Epithelial cell of prostate (primary cell): ENCODE data around the gene LKAAEAR1.

Experiments used
- DNase-seq: peaks from one replicate; pipeline ENCODE4 v3.0.0-alpha.2; 2011; ENCODE audit warnings: low read depth, low spot score
- H3K27ac ChIP-seq: fragments of 450-650 bp; 2 replicates; pipeline ENCODE4 v1.5.1; 2017; ENCODE audit warnings: mild to moderate bottlenecking

The LKAAEAR1 gene

GRCh38 chr20:64111841-64112641 is 27.8 kb upstream of the LKAAEAR1 start:
- no peak for DNase-seq
- no peak overlapping the region for H3K27ac ChIP-seq

DNA sequence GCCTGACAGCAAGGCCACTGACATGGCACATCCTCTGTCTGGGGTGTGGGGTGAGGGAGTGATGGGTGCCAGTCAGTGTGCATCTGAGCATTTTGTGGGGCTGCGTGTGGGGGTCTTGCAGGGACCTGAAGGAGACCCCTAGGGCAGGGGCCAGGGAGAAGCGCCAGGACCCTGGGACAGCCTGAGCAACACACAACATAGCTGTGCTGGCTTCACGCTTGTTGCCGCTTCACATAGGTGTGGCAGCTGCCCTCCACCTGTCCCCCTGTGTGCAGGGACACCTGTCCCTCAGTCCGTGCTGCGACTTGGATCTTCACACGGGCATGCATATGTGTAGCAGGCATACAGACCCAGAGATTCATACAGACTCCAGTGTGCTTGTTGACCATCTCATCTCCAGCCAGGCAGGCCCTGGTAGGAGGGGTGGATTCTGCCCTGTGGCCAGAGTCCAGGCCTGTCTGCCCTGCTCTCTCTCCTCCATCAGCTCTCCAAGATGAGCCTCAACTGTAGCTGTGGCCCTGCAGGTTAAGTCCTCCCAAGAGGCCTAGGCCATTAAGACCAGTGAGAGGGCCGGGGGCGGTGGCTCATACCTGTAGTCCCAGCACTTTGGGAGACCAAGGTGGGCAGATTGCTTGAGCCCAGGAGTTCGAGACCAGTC is 26.3 kb upstream of the LKAAEAR1 start:
- DNase-seq: no peak

GRCh38 chr20:64109831-64110391 is 25.7 kb upstream of the LKAAEAR1 start:
- no peak overlapping the region for H3K27ac ChIP-seq
- DNase-seq: no peak

More for the DNA sequence above, 26.3 kb upstream of the LKAAEAR1 start:
- no peak overlapping the region for H3K27ac ChIP-seq

DNA sequence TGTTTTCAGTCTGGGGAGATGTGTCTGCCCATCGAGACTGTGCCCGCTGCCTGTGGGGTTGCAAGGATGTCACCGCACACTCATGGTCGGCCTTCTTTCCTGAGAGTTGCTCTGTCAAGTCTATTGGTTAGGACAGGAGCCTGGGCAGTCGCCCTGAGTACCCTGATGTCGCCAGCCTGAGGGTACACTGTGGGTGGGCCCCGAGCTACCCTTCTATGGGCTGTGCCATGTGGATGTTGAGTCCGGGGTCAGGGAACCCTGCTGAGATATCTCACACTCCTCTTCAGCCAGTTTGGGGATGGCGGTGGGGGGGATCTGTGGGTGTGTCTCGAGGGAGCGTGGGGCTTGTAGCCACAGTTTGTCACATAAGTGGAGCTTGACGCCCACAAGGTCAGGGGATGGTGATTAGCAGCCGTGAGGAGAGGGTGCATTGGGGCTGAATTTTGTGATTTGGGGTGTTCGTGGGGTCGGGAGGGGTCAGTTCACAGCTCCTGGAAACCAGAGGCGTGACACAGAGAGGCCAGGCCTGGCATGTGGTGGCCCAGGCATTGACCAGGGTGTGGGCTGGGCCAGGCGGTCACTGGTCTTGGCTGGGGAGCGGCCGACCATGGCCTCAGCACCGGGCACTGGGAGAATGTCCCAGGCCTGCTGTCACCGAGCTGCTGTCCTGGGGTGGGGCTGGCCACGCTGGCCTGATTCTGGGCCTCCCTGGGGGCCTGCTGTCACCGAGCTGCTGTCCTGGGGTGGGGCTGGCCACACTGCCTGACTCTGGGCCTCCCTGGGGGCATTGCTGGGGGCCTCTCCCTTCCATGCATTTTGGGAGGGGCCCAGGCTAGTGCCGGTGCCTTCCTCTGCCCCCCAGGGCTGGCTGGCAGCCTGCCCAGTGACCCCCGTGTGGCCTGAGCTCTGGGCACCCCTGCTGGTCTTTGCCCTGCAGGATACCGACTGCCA is 24.8 kb upstream of the LKAAEAR1 start:
- H3K27ac ChIP-seq: no peak overlapping the region
- no peak for DNase-seq

- no peak overlapping the region for H3K27ac ChIP-seq
- DNase-seq: no peak
Measured at GRCh38 chr20:64107736-64108457, 23.7 kb upstream of the LKAAEAR1 start.

DNA sequence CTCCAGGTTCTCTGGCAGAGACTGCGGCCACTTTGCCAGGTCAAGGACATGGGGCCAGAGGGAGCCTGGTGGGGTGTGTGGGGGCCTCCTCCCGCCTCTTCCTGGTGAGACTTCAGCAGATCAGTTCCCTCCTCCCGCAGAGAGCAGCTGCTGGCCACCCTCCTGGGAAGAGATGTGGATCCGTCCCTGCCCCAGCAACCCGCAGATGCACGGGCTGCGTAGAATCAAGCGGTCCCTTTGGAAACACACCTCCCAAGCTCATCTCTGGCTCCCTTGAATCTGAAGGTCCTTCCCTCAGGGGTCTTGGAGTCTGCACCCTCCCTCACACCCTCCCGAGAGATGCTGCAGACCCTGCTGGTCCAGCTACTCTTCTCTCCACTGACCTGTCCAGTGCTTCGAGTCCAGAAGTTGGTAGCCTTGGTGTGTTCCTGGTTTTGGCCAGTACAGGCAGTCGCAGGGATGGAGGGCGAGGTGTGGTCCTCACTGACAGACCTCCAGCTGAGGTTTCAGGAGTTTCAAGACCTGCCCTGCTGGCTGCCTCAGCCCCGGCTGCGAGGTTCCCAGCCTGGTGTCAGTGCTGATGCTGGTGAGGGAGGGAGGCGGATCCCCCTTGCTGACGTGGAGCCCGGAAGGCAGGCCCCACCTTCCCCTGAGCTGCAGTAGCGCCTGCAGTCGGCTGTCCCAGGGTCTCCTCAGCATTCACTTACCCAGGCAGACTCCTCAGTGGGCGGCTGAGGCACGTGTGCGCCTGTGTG is 23.0 kb upstream of the LKAAEAR1 start, which contains the start of gene NPBWR2:
Gene NPBWR2, minus strand, starts transcription at position 585 of the 755 bp plus-strand sequence. CDS start 734 bp downstream, outside the sequence.
- H3K27ac ChIP-seq: no peak within 1 kb of the TSS
- no peak for DNase-seq

- DNase-seq: no peak
- H3K27ac ChIP-seq: no peak overlapping the region
Measured at GRCh38 chr20:64106435-64106961, 22.3 kb upstream of the LKAAEAR1 start.

GRCh38 chr20:64105846-64106434 is 21.7 kb upstream of the LKAAEAR1 start:
- DNase-seq: no peak
- H3K27ac ChIP-seq: no peak overlapping the region

- DNase-seq: no peak
- H3K27ac ChIP-seq: no peak overlapping the region
Measured at GRCh38 chr20:64104667-64105451, 20.7 kb upstream of the LKAAEAR1 start.

DNA sequence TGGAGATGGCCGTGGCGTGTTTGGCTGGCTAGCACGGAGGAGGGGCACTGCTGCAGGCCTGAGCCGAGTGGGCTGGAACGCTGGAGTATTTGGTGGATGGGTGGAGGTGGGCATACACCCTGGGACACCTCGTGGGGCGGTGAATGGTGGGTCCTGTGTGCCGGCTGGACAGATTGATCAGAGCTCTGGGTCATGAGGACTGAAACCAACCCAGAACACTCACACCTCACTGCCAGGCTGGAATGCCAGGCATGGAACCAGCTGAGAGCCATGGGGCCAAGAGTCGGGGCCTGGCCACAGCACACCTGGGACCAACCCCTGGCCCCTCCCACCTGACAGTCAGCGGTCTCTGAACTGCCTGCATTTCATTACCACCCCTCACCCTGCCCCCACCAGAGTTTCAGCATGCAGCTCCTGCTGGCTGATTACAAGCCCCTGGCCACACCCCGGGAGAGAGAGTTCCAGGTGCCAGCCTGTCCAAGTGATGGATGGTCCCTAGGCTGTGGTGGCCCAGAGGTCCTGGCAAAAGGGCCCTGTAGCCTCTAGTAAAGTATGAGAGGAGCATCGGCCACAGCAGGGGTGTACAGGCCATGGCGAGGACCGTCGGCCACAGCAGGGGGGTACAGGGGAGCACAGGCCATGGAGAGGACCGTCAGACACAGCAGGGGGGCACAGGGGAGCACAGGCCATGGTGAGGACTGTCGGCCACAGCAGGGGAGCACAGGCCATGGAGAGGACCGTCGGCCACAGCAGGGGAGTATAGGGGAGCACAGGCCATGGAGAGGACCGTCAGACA is 19.9 kb upstream of the LKAAEAR1 start:
- no peak overlapping the region for H3K27ac ChIP-seq
- DNase-seq: no peak

- DNase-seq: no peak
- no peak overlapping the region for H3K27ac ChIP-seq
Measured at GRCh38 chr20:64102647-64103354, 18.6 kb upstream of the LKAAEAR1 start.

DNA sequence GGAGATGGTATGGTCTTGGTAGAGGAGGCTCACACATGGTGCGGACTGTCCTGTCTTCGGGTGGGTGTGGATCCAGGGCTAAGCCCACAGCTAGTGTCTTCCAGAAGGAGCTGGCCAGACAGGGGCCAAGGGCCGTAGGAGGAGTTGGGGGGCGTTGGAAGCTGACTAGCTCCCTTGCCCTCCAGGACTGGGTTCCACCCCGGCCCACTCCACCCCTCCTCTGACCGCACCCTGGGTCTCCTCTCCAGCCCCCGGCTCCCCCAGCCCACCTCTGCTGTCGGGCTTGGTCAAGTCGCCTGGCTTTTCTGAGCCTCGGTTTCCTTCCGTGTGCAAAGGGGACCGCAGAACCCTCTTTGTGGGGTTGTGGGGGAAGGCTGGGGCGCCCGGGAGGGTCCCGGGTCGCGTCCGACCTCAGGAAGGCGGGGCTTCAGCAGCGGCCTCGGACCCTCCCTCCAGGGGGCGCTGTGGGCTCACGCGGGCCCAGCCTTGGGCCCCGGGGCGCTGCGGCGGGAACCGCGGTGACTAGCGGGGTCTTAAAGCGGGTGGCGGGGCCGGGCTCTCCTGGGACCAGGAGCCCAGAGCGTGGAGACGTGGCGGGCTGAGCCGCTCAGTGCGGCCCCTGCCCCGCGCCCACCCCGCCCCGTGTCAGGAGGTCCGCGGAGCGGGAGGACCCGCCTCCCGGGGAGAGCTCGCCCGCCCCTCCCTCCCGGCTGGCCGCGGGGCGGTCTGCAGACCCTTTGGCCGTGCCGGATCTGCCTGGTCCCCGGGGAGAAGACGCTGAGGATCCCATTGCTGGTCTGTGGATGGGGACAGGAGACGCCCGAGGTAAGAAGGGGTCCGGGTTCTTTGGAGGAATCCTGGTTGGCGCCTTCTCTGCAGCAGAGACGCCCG is 17.8 kb upstream of the LKAAEAR1 start:
- H3K27ac ChIP-seq: no peak overlapping the region
- DNase-seq: no peak

DNA sequence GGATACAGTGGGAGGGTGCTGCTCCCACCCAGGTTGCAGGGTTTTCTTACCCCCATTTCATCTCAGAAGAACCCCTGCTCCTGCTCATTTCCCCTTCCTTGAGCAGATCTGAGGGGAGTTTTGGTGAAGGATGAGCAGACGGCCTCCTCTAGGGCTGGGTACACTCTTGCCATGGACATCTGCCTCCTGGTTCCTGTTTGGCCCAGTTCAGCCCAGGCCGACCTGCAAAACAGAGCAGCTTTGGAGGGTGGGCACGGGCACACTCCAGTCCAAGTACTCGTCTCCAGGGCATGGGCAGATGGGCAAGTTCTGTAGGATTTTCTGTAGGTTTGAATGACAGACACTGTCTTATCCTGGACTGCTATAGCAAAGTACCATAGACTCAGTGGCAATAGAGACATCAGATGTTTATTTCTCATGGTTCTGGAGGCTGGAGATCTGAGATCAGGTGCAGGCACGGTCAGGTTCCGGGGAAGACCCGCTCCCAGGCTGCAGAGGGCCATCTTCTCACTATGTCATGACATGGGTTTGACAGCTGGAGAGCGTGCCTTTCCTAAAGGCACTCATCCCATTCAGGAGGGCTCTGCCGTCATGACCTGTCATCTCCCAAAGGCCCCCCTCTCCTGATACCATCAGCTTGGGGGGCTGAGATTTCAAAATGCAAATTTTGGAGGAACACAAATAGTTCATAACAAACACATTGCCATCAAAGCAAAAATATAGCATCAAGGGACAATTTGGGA is 16.9 kb upstream of the LKAAEAR1 start:
- DNase-seq: no peak
- H3K27ac ChIP-seq: no peak overlapping the region

DNA sequence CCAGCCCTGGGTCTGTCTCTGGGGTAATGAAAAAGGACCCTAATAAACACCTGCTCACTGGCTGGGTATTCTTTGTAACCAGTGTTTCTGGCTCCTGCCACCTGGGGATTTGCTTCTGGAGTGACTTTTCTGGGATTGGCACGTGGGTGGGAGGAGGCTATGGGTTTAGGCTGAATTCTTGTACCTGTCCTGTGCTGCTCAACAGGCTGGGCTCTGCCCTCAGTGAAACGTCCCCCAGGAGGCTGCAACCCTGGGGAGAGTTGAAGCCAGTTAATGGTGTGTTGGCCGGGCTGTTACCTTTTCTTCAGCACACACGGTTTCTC is 16.3 kb upstream of the LKAAEAR1 start:
- DNase-seq: no peak
- H3K27ac ChIP-seq: no peak overlapping the region
